Lung (tissue), 12 donors: ENCODE measurements around the gene B3GLCT. TPM values are rescaled to one million over a fixed set of nuclear protein-coding genes. Genes with fewer than 3 reads are reported as not detected.
"Not testable (repeated sequence)": the region's sequence is repeated elsewhere in the genome, so short reads cannot be mapped to it uniquely, and the experiment has no call there.

Source experiments
- ATAC-seq: fragments of 200-7000 bp; cut with Tn5 transposase; one replicate; pipeline ENCODE4 v1.9.1; 2020; ENCODE audit warnings: moderate number of reproducible peaks; ENCODE audit not compliant: insufficient read depth, low FRiP score
- DNase-seq, 3 donors: peaks; one replicate each; pipeline ENCODE4 v3.0.0-alpha.2; 2013 to 2017
- H3K27ac ChIP-seq, 2 donors: one replicate each; pipeline ENCODE4 v1.5.1; 2013; ENCODE audit warnings: mild to moderate bottlenecking in 2 of 2, moderate library complexity in 2 of 2, control low read depth in 1 of 2, inconsistent platforms in 1 of 2, low read depth in 1 of 2, low read length in 1 of 2
- H3K27me3 ChIP-seq, 3 donors: one replicate each; pipeline ENCODE4 v1.5.1; 2013; ENCODE audit warnings: low read length in 2 of 3; ENCODE audit not compliant: control insufficient read depth in 3 of 3, insufficient read depth in 3 of 3
- H3K36me3 ChIP-seq, 4 donors: one replicate each; pipeline ENCODE4 v1.5.1; 2013; ENCODE audit warnings: low read length in 4 of 4, mild to moderate bottlenecking in 1 of 4, moderate library complexity in 1 of 4; ENCODE audit not compliant: control insufficient read depth in 4 of 4, insufficient read depth in 4 of 4
- H3K4me1 ChIP-seq, 5 donors: one replicate each; pipeline ENCODE4 v1.5.1; 2013; ENCODE audit warnings: low read length in 5 of 5, mild to moderate bottlenecking in 2 of 5, moderate library complexity in 1 of 5; ENCODE audit not compliant: control insufficient read depth in 5 of 5, insufficient read depth in 5 of 5
- H3K4me3 ChIP-seq: one replicate; pipeline ENCODE4 v1.5.1; 2013; ENCODE audit warnings: mild to moderate bottlenecking, control low read depth, moderate library complexity
- H3K9ac ChIP-seq, 2 donors: one replicate each; pipeline ENCODE4 v1.5.1; 2013; ENCODE audit warnings: low read length in 2 of 2, control low read depth in 1 of 2; ENCODE audit not compliant: insufficient read depth in 1 of 2
- H3K9me3 ChIP-seq, 4 donors: one replicate each; pipeline ENCODE4 v1.5.1; 2013; ENCODE audit warnings: low read length in 3 of 4, mild to moderate bottlenecking in 1 of 4, moderate library complexity in 1 of 4; ENCODE audit not compliant: control insufficient read depth in 4 of 4, insufficient read depth in 3 of 4
- CTCF ChIP-seq: IDR thresholded peaks from 2 replicates; pipeline ENCODE4 v1.5.1; 2012; ENCODE audit warnings: mild to moderate bottlenecking; ENCODE audit errors: control extremely low read depth, extremely low read depth
- WGBS, 2 donors: extraction: QIAGEN DNeasy Blood & Tissue Kit; methylation state at CpG; one replicate each; pipeline ENCODE4 v1.1.7; 2013; 5-methylcytosine and 5-hydroxymethylcytosine counted together
- polyA plus RNA-seq, 2 donors: library from polyadenylated mRNA; stranded (reverse); fragments of 200-250 nt; gene quantifications; one replicate each; pipeline ENCODE4 v1.2.1, GENCODE V29; 2013
- total RNA-seq, 2 donors: library from RNA; depleted of rRNA in 1 of 2; stranded (reverse); fragments of >200 nt in 1 of 2; gene quantifications; one replicate each; pipeline ENCODE4 v1.2.1, GENCODE V29; 2014 to 2021
- donor health status: control.
- donor health status: control.
- donor health status: Bipolar disorder and iron deficiency.
- donor health status: healthy.
- donor health status: DM: yes; HTN: yes; CAD: no.

The B3GLCT gene
- total and polyA plus RNA-seq, 4 donors = 2.4 to 13.7 (median 3.1) TPM

GRCh38 chr13:31334547-31334946, 134.8 kb downstream of the B3GLCT start:
- 98 to 100% methylated on average over 1 of the region's 1 CpG for WGBS, 2 donors
- no peak overlapping the region for H3K9ac ChIP-seq
- no peak for ATAC-seq
- H3K36me3 ChIP-seq = peaks cover 0 to 3% (median under 1%) of the 10 kb centered on the region in 4 donors
- H3K4me3 ChIP-seq = no peak overlapping the region
- H3K27ac ChIP-seq = no peak overlapping the region
- H3K27me3 ChIP-seq = no peaks in the 10 kb centered on the region
- H3K4me1 ChIP-seq = no peaks in the 10 kb centered on the region
- DNase-seq = no peak
- TF ChIP-seq CTCF = no peak
- peaks cover 0 to 5% (median 0%) of the 10 kb centered on the region in 4 donors for H3K9me3 ChIP-seq

GRCh38 chr13:31334994-31335557, 135.3 kb downstream of the B3GLCT start:
- 68 to 85% methylated on average over 6 of the region's 6 CpGs for WGBS, 2 donors
- DNase-seq = peak in 1 of 3 donors; percentile 6
- Histone ChIP-seq H3K27me3 (no peaks in the 10 kb centered on the region), H3K4me3 (no peak overlapping the region), H3K4me1 (no peaks in the 10 kb centered on the region), H3K36me3 (peaks cover 0 to 3% (median 0%) of the 10 kb centered on the region in 4 donors), H3K27ac (no peak overlapping the region), H3K9ac (no peak overlapping the region), H3K9me3 (peaks cover 0 to 5% (median 0%) of the 10 kb centered on the region in 4 donors)
- no peak for TF ChIP-seq CTCF
- no peak for ATAC-seq

GRCh38 chr13:31339616-31340015, 139.8 kb downstream of the B3GLCT start:
- H3K36me3 ChIP-seq, DNase-seq, H3K27ac ChIP-seq, H3K4me3 ChIP-seq, ATAC-seq, H3K9ac ChIP-seq, H3K4me1 ChIP-seq, H3K27me3 ChIP-seq: not testable (repeated sequence)
- peaks cover 0 to 13% (median 3%) of the 10 kb centered on the region in 4 donors for H3K9me3 ChIP-seq
- 85 to 91% methylated on average over 14 to 22 of the region's 22 CpGs for WGBS, 2 donors

- H3K4me3 ChIP-seq, H3K27me3 ChIP-seq, ATAC-seq, H3K9ac ChIP-seq, H3K36me3 ChIP-seq, H3K27ac ChIP-seq, H3K4me1 ChIP-seq, DNase-seq: not testable (repeated sequence)
- H3K9me3 ChIP-seq = peaks cover 0 to 13% (median 3%) of the 10 kb centered on the region in 4 donors
- 84 to 85% methylated on average over 12 of the region's 12 CpGs for WGBS, 2 donors
Measured at GRCh38 chr13:31340848-31341247, 141.1 kb downstream of the B3GLCT start.
